Activated CD8-positive, alpha-beta T cell treated with anti-CD3 and anti-CD28 coated beads, Interleukin-2, amount 10 ng/mL, durations not matched to agents 7 days and 5 days (primary cell): ENCODE measurements around the gene COL8A2. TPM values are rescaled to one million over a fixed set of nuclear protein-coding genes. Genes with fewer than 3 reads are reported as not detected.
"Not testable (repeated sequence)": the region's sequence is repeated elsewhere in the genome, so short reads cannot be mapped to it uniquely, and the experiment has no call there.

Source experiments
- ATAC-seq: fragments of 150-1000 bp; cut with Tn5 transposase; one replicate; pipeline ENCODE4 v1.10.0; 2021; ENCODE audit warnings: moderate library complexity
- CTCF ChIA-PET: fragments of 350-600 bp; sonication (Branson Sonifier 250); formaldehyde crosslinking; loops from one replicate; lab custom pipeline; 2021; ENCODE audit warnings: antibody characterized with exemption; lab: Charles Lee
- POLR2A ChIA-PET: fragments of 350-600 bp; sonication (Branson Sonifier 250); formaldehyde crosslinking; loops from one replicate; lab custom pipeline; 2021; ENCODE audit warnings: antibody characterized with exemption; lab: Charles Lee
- DNase-seq: peaks from one replicate; pipeline ENCODE4 v3.0.0-alpha.2; 2020
- H3K27ac Mint-ChIP-seq: one replicate; pipeline ENCODE4 v1.8.0; 2021; ENCODE audit warnings: mild to moderate bottlenecking, mixed read lengths
- H3K27me3 Mint-ChIP-seq: one replicate; pipeline ENCODE4 v1.8.0; 2021; ENCODE audit warnings: low read depth, mixed read lengths
- H3K36me3 Mint-ChIP-seq: one replicate; pipeline ENCODE4 v1.8.0; 2021; ENCODE audit warnings: low read depth, mixed read lengths
- H3K4me1 Mint-ChIP-seq: one replicate; pipeline ENCODE4 v1.8.0; 2021; ENCODE audit warnings: low read depth, mixed read lengths
- H3K4me3 Mint-ChIP-seq: one replicate; pipeline ENCODE4 v1.8.0; 2021; ENCODE audit warnings: mild to moderate bottlenecking, mixed read lengths
- H3K9me3 Mint-ChIP-seq: one replicate; pipeline ENCODE4 v1.8.0; 2022; ENCODE audit warnings: mixed read lengths; ENCODE audit not compliant: insufficient read depth
- total RNA-seq, 2 experiments: library from RNA; stranded (reverse); gene quantifications; one replicate each; pipeline ENCODE4 v1.2.3, GENCODE V29; 2021

Gene COL8A2
- total RNA-seq, 2 experiments from 2014 or later: 0.08 TPM; not detected in 1

DNA sequence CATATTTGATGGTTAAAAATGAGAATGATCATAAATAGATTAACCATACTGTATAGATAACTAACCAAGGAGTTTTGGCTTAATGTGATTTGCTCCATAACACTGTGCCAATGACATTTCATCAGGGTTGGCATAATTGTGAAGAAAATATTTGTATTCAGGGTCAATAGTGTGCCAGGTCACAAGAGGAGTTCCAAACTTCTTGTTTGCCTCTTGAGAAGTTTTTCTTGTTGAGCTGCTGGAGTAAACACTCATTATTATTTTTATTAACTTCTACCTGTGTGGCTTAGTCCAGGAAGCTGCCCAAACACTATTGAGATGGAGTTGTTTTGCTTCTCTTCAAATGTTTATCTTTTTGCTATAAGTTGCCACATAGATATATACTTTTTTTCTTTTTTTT is 38.4 kb upstream of the COL8A2 start:
- no peaks in the 10 kb centered on the region for H3K27me3 Mint-ChIP-seq
- H3K4me3 Mint-ChIP-seq: no peak overlapping the region
- POLR2A ChIA-PET: interaction anchor here (0.7 to 4.6 kb wide), 5 partner anchors 10 to 175 kb away, joined by 4 to 50 read pairs (median 5); partner anchors contain the start of gene THRAP3

DNA sequence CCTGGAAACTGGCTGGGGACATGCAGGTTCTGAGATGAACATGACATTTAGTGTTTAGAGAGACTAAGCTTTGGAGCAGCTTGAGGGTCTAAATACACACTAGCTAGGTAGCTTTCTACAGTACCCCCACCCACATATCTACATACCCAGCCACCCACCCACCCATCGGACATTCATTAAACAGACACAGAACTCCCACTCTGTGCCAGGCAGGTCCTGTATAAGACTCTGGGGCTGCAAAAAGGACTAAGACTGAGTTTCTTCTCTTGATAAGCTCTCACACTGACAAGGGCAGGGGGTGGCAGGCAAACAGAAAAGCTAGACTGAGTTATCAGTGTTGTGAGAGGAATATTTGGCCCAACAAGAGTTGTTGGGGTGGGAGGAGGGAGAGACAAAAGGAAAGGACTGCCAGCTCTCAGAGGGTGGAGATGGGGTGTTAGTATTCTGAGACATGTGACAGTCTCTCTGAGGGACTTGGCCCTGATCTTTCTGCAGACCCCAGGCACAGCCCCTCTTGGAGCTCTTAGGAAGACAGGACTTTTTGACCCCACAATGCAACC is 37.7 kb upstream of the COL8A2 start:
- ChIA-PET CTCF (interaction anchor here (0.8 to 6.7 kb wide), 7 partner anchors 11 to 180 kb away, joined by 3 to 157 read pairs (median 4); partner anchors contain the start of gene TRAPPC3), POLR2A (interaction anchor here (0.6 to 4.6 kb wide), 10 partner anchors 8 to 223 kb away, joined by 3 to 50 read pairs (median 4); partner anchors contain the start of genes STK40, THRAP3 and TRAPPC3)
- H3K27ac Mint-ChIP-seq: peak overlapping the region; percentile 89
- ATAC-seq: no peak
- peaks cover 77% of the 10 kb centered on the region for H3K36me3 Mint-ChIP-seq
- H3K27me3 Mint-ChIP-seq: no peaks in the 10 kb centered on the region
- DNase-seq: no peak
- H3K4me1 Mint-ChIP-seq: peaks cover 74% of the 10 kb centered on the region
- no peaks in the 10 kb centered on the region for H3K9me3 Mint-ChIP-seq
- peak overlapping the region; percentile 72 for H3K4me3 Mint-ChIP-seq

More for the DNA sequence above, 38.4 kb upstream of the COL8A2 start:
- H3K9me3 Mint-ChIP-seq: no peaks in the 10 kb centered on the region
- DNase-seq (no peak), ATAC-seq (no peak)
- H3K27ac Mint-ChIP-seq: peak overlapping the region; percentile 89
- peaks cover 73% of the 10 kb centered on the region for H3K36me3 Mint-ChIP-seq
- CTCF ChIA-PET: interaction anchor here (1.5 to 6.7 kb wide), 3 partner anchors 12 to 123 kb away, joined by 13 to 157 read pairs (median 60); partner anchors contain the start of gene TRAPPC3
- peaks cover 70% of the 10 kb centered on the region for H3K4me1 Mint-ChIP-seq

DNA sequence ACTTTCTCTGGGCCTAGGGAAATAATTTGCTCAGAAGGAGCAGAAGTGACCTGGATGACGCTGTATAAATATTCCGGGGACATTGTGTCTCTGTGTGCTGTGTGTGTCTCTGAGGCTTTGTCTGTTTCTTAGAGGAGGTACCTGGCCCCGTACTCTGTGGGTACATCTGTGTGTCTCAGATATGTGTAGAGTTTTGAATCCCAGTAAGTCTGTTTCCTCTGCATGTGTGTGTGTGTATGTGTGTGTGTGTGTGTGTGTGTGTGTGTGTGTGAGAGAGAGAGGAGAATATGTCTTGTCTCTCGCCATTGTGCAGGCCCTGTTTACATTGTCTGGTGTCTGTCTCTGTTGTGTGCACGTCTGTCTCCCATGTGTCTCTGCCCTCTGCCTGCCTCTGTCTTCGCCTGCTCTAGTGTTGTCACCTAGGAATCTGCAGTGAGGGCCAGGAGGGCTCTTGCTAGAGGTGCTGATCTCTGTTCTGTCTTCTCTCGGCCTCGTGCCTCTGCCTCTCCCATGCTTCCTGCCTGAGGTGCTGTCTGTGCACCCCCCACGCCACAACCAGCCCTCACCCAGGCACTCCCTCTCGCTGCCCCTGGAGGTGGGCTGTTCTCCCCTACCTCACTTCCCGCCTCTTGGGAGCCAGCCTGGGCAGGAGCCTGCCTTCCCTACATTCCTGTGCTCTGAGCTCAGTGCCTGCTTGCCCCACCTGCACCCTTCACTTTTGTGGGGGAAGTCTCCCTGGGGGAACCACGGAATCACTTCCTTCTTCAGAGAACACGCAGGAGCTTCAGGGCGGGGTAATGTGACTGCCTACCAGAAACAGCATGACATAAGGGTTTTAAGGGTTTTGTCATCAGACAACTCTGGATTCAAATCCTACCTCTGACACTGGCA is 36.9 kb upstream of the COL8A2 start:
- POLR2A ChIA-PET: interaction anchor here (0.6 to 4.6 kb wide), 13 partner anchors 9 to 224 kb away, joined by 3 to 56 read pairs (median 5); partner anchors contain the start of genes STK40, THRAP3 and TRAPPC3
- Mint-ChIP-seq H3K36me3 (peaks cover 75% of the 10 kb centered on the region), H3K4me1 (peaks cover 73% of the 10 kb centered on the region), H3K9me3 (no peaks in the 10 kb centered on the region), H3K27ac (peak overlapping the region; percentile 89), H3K27me3 (no peaks in the 10 kb centered on the region), H3K4me3 (peak overlapping the region; percentile 72)
- ATAC-seq (peak; percentile 40), DNase-seq (peak; percentile 65)
- CTCF ChIA-PET: interaction anchor here (0.8 to 6.7 kb wide), 10 partner anchors 11 to 181 kb away, joined by 3 to 157 read pairs (median 5); partner anchors contain the start of gene TRAPPC3

DNA sequence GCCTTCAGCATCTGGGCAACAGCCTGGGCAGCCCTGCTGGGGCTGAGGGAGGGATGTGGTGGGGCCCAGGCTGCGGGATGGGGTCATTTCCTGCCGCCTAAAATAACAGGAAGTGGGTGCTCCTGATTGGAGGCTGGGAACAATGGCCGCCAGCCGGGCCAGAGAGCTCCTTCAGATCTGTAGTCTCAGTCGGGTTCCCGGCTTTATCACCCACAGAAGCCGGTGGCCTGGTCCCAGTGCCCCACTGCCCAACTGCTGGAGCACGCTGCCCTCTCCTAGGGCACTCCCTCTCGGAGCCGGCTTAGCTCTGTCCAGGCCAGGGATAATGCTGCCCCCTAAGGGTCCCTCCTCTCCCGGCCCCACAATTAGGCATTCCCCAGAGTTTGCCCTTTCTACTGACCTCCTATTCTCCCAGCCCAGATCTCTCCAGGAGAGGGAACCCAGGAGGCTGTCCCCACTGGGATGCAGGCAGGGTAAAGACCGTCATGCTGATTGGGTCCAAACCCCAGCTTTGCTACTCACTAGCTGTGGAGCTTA is 36.0 kb upstream of the COL8A2 start:
- peak; percentile 84 for DNase-seq
- peak overlapping the region; percentile 89 for H3K27ac Mint-ChIP-seq
- ATAC-seq: peak; percentile 43
- no peaks in the 10 kb centered on the region for H3K27me3 Mint-ChIP-seq
- ChIA-PET POLR2A (interaction anchor here (0.6 to 4.6 kb wide), 11 partner anchors 9 to 298 kb away, joined by 3 to 56 read pairs (median 6); partner anchors contain the start of genes THRAP3 and TRAPPC3), CTCF (interaction anchor here (0.8 to 6.7 kb wide), 11 partner anchors 10 to 182 kb away, joined by 4 to 157 read pairs (median 7); partner anchors contain the start of genes SH3D21, THRAP3 and TRAPPC3)
- peaks cover 68% of the 10 kb centered on the region for H3K4me1 Mint-ChIP-seq
- peaks cover 68% of the 10 kb centered on the region for H3K36me3 Mint-ChIP-seq
- H3K4me3 Mint-ChIP-seq: peak overlapping the region; percentile 72
- no peaks in the 10 kb centered on the region for H3K9me3 Mint-ChIP-seq

DNA sequence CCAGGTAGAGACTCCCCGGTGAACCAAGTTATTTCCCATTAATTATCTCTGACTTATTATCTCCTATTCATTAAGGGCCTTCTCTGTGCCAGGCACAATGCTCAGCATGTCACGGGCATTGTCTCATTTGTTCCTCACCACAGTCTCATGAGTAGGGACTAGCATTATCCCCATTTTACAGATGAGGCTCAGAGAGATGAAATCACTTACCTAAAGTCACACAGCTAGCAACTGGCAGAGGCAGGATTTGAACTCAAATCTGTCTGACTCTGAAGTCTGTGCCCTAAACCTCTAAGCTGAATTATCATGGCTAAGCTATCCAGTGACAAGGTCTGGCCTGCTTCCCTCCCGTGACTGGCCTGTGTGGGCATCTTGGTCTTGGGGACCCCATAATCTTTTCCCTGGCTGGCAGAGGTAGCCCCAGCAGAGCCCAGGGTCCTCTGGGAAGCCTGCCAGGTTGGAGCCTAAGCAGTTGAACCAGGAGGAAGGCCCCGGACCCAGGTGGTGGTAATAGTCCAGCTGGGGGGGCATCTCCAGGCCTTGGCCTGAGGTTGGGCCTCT is 35.4 kb upstream of the COL8A2 start:
- Mint-ChIP-seq H3K27me3 (no peaks in the 10 kb centered on the region), H3K4me1 (peaks cover 66% of the 10 kb centered on the region), H3K4me3 (peak overlapping the region; percentile 72), H3K27ac (peak overlapping the region; percentile 89), H3K9me3 (no peaks in the 10 kb centered on the region), H3K36me3 (peaks cover 66% of the 10 kb centered on the region)
- no peak for ATAC-seq
- POLR2A ChIA-PET: interaction anchor here (0.6 to 4.6 kb wide), 10 partner anchors 10 to 299 kb away, joined by 3 to 56 read pairs (median 6); partner anchors contain the start of genes THRAP3 and TRAPPC3
- no peak for DNase-seq
- CTCF ChIA-PET: interaction anchor here (1.0 to 6.7 kb wide), 9 partner anchors 9 to 146 kb away, joined by 4 to 157 read pairs (median 7); partner anchors contain the start of genes SH3D21, THRAP3 and TRAPPC3

DNA sequence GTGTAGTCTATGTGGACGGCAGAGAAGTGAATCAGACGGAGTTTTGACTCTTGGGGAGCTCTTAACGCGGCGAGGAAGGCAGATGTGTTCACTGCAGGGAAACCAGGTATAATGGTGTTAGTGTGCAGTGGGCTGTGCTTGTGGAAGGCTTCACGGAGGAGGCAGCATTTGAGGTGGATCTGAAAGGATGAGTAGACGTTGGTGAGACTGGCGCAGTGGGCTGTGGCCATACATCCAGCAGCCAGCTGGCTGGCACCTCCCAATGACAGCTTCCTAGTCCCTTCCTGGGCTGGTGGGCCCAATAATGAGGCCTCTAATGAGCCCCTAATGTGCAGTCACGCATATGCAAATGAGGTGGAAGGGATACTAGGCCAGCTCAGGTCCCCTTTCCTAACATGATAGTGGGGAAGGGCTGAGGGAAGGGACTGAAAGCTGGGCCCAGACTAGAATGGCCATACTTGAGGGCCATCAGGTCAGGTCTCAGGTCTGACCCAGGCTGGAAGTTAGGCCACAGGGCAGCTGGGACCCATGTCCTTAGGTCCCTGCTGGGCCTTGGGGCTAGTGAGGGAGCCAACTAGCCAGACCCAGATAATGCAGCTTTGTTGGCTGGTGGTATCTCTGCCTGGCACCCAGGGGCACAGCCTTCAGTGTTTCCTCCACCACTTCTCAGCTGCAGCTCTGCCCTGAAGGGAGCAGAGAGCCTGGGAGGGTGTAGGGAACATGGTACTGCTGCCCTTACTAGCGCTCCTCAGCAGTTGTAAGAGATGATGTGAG is 34.8 kb upstream of the COL8A2 start:
- DNase-seq (peak; percentile 24), ATAC-seq (no peak)
- Mint-ChIP-seq H3K36me3 (peaks cover 65% of the 10 kb centered on the region), H3K4me1 (peaks cover 72% of the 10 kb centered on the region), H3K4me3 (peak overlapping the region; percentile 72), H3K27me3 (no peaks in the 10 kb centered on the region), H3K27ac (peak overlapping the region; percentile 89), H3K9me3 (no peaks in the 10 kb centered on the region)
- ChIA-PET POLR2A (interaction anchor here (1.1 to 4.6 kb wide), 8 partner anchors 9 to 253 kb away, joined by 3 to 56 read pairs (median 8); partner anchors contain the start of genes THRAP3 and TRAPPC3), CTCF (interaction anchor here (0.8 to 6.7 kb wide), 10 partner anchors 8 to 147 kb away, joined by 3 to 157 read pairs (median 7); partner anchors contain the start of genes SH3D21, THRAP3 and TRAPPC3)

DNA sequence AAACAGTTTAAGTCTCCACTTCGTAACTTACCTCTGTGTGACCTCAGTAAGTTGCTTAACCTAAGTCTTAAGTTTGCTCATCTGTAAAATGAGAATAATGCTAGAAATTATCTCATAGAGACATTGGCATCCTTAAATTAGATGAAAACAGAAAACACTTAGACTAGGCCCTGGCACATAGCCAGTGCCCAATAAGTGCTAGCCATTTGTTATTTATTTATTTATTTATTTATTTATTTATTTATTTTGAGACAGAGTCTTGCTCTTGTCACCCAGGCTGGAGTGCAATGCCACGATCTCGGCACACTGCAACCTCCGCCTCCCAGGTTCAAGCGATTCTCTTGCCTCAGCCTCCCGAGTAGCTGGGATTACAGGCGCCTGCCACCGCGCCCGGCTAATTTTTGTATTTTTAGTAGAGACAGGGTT is 33.8 kb upstream of the COL8A2 start:
- DNase-seq, ATAC-seq, H3K9me3 Mint-ChIP-seq, H3K27me3 Mint-ChIP-seq: not testable (repeated sequence)
- H3K4me3 Mint-ChIP-seq: peak overlapping the region; percentile 92
- H3K4me1 Mint-ChIP-seq: peaks cover 73% of the 10 kb centered on the region
- CTCF ChIA-PET: interaction anchor here (0.8 to 6.7 kb wide), 4 partner anchors 8 to 127 kb away, joined by 3 to 157 read pairs (median 32); partner anchors contain the start of gene TRAPPC3
- peak overlapping the region; percentile 94 for H3K27ac Mint-ChIP-seq
- POLR2A ChIA-PET: interaction anchor here (2.2 to 4.6 kb wide), 3 partner anchors 8 to 65 kb away, joined by 6 to 56 read pairs (median 50); partner anchors contain the start of genes THRAP3 and TRAPPC3
- peaks cover 58% of the 10 kb centered on the region for H3K36me3 Mint-ChIP-seq

DNA sequence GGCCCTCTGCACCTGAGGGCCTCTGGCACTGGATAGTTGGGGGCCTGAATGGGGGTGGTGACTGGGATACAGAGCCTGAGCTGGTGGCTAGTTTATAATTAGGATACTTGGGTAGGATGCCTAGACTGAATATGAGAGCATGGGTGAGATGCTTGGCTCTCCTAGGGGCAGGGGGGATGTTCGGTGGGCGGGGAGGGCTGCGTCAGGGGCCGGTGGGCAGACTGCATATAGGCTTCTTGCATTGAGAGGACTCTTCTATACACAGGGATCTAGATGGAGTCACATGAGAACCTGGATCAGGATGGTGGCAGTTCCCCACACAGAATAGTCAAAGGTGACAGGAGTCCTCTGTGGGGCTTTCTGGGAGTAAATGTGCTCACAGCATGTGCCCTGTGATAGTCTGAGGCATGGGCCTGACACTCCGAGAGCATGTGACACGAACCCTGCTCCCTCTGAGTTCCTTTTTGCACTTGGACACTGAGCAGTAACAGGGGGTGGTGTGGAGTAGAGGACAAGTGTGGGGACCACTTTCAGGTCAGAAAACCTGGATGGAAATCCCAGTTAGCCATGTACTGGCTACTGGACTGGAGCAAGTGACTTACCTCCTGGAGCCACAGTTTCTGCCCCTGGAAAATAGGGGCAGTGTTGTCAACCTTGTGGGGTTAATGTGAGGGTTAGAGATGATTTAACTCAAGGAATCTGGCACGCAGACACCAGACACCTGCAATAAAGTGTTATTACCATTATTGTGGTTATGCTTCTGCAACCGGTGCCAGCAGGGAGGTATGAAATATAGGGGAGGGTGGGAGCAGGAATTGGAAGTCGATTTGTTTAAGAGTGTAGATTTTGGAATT is 33.2 kb upstream of the COL8A2 start:
- Mint-ChIP-seq H3K36me3 (peaks cover 56% of the 10 kb centered on the region), H3K27me3 (no peaks in the 10 kb centered on the region), H3K9me3 (no peaks in the 10 kb centered on the region), H3K27ac (peak overlapping the region; percentile 94), H3K4me3 (peak overlapping the region; percentile 92), H3K4me1 (peaks cover 77% of the 10 kb centered on the region)
- DNase-seq: peak; percentile 40
- ChIA-PET POLR2A (interaction anchor here (3.6 kb wide), 1 partner anchor 66 kb away, joined by 27 read pairs; the partner anchor contains the start of gene THRAP3), CTCF (interaction anchor here (1.0 to 6.7 kb wide), 3 partner anchors 7 to 30 kb away, joined by 3 to 157 read pairs (median 9); partner anchors contain the start of gene TRAPPC3)
- ATAC-seq: no peak
